SK-N-DZ (cell line): ENCODE results near the gene PAM.
"Not testable (repeated sequence)": the region's sequence is repeated elsewhere in the genome, so short reads cannot be mapped to it uniquely, and the experiment has no call there.

Source experiments
- DNase-seq: peaks from one replicate; pipeline ENCODE4 v3.0.0-alpha.2; 2015; ENCODE audit warnings: low spot score

PAM gene

GRCh38 chr5:103057208-103058130 lies 302.4 kb downstream of the PAM start:
- no peak for DNase-seq

- DNase-seq: no peak
Measured at GRCh38 chr5:103059525-103059924, 304.4 kb downstream of the PAM start.

GRCh38 chr5:103060424-103060954 lies 305.4 kb downstream of the PAM start:
- no peak for DNase-seq

GRCh38 chr5:103066326-103066725 lies 311.2 kb downstream of the PAM start:
- no peak for DNase-seq

GRCh38 chr5:103073500-103073899 lies 318.4 kb downstream of the PAM start:
- DNase-seq: not testable (repeated sequence)

- no peak for DNase-seq
Measured at GRCh38 chr5:103075442-103075841, 320.3 kb downstream of the PAM start.
